ENCODE data around the gene WDR82.
A peak's percentile ranks its signal among the peaks of the same experiment; 100 is the strongest.

Gene WDR82

DNA sequence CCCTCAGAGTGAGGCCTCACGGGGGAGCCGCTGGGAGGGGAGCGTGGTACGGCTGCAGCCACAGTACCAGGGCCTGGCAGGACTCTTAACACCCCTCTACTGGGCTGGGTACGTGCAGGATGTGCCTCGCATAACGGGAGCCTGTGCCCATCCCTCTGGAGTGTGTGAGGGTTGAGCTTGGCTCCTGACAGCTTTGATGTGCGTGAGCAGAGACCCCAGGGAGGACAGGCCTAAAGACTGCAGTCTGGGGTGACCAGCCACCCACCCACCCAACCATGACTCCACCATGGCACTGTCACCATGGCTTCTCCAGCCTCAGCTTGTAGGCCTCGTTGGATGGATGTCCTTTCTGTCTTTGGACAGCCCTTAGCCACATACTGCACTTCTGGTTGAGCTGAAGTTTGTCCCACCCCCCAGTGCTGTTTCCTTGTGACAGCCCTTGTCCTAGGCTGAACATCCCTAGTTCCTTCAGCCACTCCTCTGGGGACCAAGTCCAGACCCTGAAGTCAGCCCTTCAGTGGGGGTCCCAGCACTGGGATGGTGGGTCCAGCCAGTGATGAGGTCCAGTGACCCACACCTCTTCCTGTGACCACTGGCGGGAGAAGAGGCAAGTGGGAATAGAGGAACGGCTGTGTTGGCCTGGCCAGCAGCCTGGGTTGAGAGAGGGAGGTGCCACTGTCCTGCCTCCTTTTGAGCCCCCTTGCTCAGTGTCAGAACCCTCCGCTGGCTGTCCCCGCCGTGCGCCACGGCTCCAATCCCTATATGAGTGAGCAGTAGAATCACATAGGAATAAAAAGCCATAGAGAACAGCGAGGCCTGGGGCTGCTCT, 15.3 kb upstream of the WDR82 start:
- no peak for TF ChIP-seq CTCF (IDR thresholded peaks at IDR 0.05; ENCODE audit: borderline replicate concordance, control extremely low read depth, extremely low read depth, insufficient read depth, missing control alignments)
- in situ Hi-C loops (cut with MboI; ENCODE audit: low sequenced_read_pairs, unreplicated experiment), result no loop called here
- no peak for DNase-seq (ENCODE audit: low spot score)

DNA sequence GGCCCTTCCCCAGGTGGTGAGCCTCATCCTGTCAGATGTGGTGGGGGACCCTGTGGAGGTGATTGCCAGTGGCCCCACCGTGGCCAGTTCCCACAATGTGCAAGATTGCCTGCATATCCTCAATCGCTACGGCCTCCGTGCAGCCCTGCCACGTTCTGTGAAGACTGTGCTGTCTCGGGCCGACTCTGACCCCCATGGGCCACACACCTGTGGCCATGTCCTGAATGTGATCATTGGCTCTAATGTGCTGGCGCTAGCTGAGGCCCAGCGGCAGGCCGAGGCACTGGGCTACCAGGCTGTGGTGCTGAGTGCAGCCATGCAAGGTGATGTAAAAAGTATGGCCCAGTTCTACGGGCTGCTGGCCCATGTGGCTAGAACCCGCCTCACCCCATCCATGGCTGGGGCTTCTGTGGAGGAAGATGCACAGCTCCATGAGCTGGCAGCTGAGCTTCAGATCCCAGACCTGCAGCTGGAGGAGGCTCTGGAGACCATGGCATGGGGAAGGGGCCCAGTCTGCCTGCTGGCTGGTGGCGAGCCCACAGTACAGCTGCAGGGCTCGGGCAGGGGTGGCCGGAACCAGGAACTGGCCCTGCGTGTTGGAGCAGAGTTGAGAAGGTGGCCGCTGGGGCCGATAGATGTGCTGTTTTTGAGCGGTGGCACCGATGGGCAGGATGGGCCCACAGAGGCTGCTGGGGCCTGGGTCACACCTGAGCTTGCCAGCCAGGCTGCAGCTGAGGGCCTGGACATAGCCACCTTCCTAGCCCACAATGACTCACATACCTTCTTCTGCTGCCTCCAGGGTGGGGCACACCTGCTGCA, 14.0 kb upstream of the WDR82 start:
- TF ChIP-seq CTCF (IDR thresholded peaks at IDR 0.05; ENCODE audit: borderline replicate concordance, control extremely low read depth, extremely low read depth, insufficient read depth, missing control alignments), result no peak
- DNase-seq (ENCODE audit: low spot score), result no peak
- in situ Hi-C loops (cut with MboI; ENCODE audit: low sequenced_read_pairs, unreplicated experiment), result no loop called here

DNA sequence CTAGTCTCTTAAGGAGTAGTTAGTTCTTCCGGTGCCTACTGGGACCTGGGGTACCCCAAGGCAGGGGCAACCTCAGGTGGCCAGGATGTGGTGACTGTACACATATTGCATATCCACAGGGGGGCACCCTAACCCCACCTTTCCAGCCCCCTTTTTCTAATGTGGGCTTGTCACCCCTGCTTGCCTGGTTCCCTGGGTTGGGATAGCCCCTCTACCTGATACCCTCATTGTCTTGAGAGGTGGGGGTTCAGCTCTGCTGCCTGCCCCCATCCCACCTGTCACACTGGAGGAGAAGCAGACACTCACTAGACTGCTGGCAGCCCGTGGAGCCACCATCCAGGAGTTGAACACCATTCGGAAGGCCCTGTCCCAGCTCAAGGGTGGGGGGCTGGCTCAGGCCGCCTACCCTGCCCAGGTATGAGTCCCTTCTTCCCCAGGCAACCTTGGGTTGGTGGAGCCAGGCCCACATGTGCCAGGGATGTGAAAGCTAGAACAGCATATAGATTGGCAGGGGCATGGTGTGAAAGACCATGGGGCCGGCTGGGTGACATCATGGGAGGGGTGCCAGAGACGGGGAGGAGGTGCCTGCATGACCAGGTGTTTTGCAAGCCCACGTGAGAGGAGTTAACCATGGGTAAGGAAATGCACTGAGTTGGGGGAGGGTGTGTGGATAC, 13.2 kb upstream of the WDR82 start:
- in situ Hi-C loops (cut with MboI; ENCODE audit: low sequenced_read_pairs, unreplicated experiment), result no loop called here
- peak; percentile 84 for DNase-seq (ENCODE audit: low spot score)
- peak; percentile 68 for TF ChIP-seq CTCF (IDR thresholded peaks at IDR 0.05; ENCODE audit: borderline replicate concordance, control extremely low read depth, extremely low read depth, insufficient read depth, missing control alignments)

DNA sequence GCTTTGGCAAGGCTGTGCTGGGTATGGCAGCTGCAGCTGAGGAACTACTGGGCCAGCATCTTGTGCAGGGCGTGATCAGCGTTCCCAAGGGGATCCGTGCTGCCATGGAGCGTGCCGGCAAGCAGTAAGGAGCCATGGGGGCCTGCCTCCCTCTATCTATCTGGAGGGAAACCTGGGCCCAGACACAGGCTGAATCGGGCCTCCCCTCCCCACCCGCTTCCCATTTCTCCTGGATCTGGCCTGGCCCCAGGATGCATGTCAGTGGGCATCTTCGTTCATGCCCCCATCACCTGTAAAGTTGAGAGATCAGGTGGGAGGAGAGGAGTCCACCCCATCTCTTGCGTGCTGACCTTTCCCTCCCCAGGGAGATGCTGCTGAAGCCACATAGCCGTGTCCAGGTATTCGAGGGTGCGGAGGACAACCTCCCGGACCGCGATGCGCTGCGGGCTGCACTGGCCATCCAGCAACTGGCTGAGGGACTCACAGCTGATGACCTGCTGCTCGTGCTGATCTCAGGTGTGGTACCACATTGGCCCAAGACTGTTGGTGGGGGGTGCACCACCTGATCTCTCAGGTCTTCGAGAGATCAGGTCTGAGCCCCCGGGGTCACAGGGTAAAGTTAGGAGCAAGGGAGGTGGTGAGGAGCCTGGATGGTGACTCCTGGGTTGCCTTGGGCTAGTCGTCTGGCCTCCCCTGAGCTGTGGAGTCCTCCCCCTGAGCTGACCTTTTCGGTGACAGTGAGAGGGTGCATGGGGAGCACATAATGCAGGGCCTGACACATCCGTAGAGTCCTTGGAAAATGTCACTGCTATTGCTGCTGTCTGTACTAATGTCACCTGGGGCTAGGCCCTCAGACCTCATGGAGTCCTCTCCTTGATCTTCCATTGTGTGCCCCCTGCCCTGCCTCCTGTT, 12.4 kb upstream of the WDR82 start:
- in situ Hi-C loops (cut with MboI; ENCODE audit: low sequenced_read_pairs, unreplicated experiment), result no loop called here
- DNase-seq (ENCODE audit: low spot score), result no peak
- no peak for TF ChIP-seq CTCF (IDR thresholded peaks at IDR 0.05; ENCODE audit: borderline replicate concordance, control extremely low read depth, extremely low read depth, insufficient read depth, missing control alignments)

GRCh38 chr3:52289747-52290595, 11.5 kb upstream of the WDR82 start:
- in situ Hi-C loops (cut with MboI; ENCODE audit: low sequenced_read_pairs, unreplicated experiment), result no loop called here
- no peak for DNase-seq (ENCODE audit: low spot score)

More at GRCh38 chr3:52289747-52290595, 11.5 kb upstream of the WDR82 start:
- TF ChIP-seq CTCF (IDR thresholded peaks at IDR 0.05; ENCODE audit: borderline replicate concordance, control extremely low read depth, extremely low read depth, insufficient read depth, missing control alignments), result no peak
